ENCODE data around the gene CISD3. TPM values are rescaled to one million over a fixed set of nuclear protein-coding genes. Genes with fewer than 3 reads are reported as not detected.

CISD3 gene
- total and polyA plus RNA-seq, 2 of the 8 experiments (the other 6 are each of a cell fraction or from before 2014, with no cell fraction given) = 9.4 to 11.1 TPM

DNA sequence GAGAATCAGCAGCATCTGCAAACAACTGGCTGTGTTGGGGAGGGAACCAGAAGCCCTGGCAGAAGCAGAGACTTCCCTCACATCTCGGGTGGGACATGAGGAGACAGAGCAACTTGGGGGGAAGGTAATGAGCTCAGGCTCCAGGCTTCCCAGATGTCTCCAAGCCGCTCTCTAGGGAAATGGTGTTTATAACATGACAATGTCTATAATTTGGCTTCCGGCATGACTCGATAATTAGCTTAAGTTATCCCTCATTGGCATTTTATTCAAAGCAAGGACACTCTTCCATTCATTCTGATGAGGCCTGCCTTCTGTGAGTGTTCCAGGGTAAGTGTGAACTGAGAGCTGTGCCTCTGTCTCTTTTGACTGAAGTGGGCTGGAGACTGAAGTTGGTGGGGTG, 39.8 kb upstream of the CISD3 start:
- Histone ChIP-seq H3K79me1 (ENCODE audit: low read depth, low read length) (no peaks in the 10 kb centered on the region), H3K23me2 (ENCODE audit: low read depth, low read length) (no peaks in the 10 kb centered on the region), H3K4me1 (replicated peaks in 1 of 4; ENCODE audit: control insufficient read depth in 3 of 4, insufficient read depth in 4 of 4, low read length in 3 of 4) (no peaks in the 10 kb centered on the region), H3K4me2 (ENCODE audit: insufficient read depth in 1 of 2, low read depth in 2 of 2, low read length in 2 of 2) (no peak overlapping the region), H3K18ac (ENCODE audit: extremely low read depth, low read length) (no peak overlapping the region), H4K91ac (replicated peaks; ENCODE audit: insufficient read length, low read length) (no peak overlapping the region), H2BK20ac (ENCODE audit: low read length) (no peak overlapping the region), H2AFZ (ENCODE audit: low read length) (no peak overlapping the region), H2BK5ac (ENCODE audit: low read depth, low read length) (no peak overlapping the region), H2BK120ac (replicated peaks; ENCODE audit: low read depth, low read length) (no peak overlapping the region), H3K23ac (ENCODE audit: insufficient read length) (no peak overlapping the region), H3K27me3 (replicated peaks in 1 of 4; ENCODE audit: control insufficient read depth in 3 of 4, extremely low read depth in 1 of 4, insufficient read depth in 3 of 4, low read length in 3 of 4) (peaks cover 0 to 11% (median 6%) of the 10 kb centered on the region in 4 experiments; a peak in 2 of 7 replicates), H3K36me3 (ENCODE audit: control insufficient read depth in 2 of 4, insufficient read depth in 4 of 4, low read length in 3 of 4) (no peaks in the 10 kb centered on the region), H4K20me1 (replicated peaks in 1 of 2; ENCODE audit: control insufficient read depth in 1 of 2, insufficient read depth in 2 of 2, low read length in 2 of 2) (no peaks in the 10 kb centered on the region), H3K79me2 (ENCODE audit: control insufficient read depth in 1 of 2, insufficient read depth in 2 of 2, low read length in 2 of 2) (no peaks in the 10 kb centered on the region), H3K9ac (replicated peaks in 1 of 4; ENCODE audit: extremely low read depth in 1 of 4, low read depth in 3 of 4, low read length in 3 of 4) (no peak overlapping the region), H3K9me3 (ENCODE audit: insufficient read depth in 2 of 2, low read depth in 1 of 2, low read length in 1 of 2) (no peaks in the 10 kb centered on the region), H2BK15ac (ENCODE audit: low read length) (no peak overlapping the region), H3K4ac (replicated peaks; ENCODE audit: insufficient read length, low read depth, low read length) (no peak overlapping the region), H4K5ac (ENCODE audit: insufficient read length, low read depth, low read length) (no peak overlapping the region), H3K14ac (ENCODE audit: insufficient read length) (no peak overlapping the region), H2AK5ac (ENCODE audit: low read depth, low read length) (no peak overlapping the region), H3K4me3 (ENCODE audit: extremely low read depth in 1 of 4, insufficient read depth in 2 of 4, low read depth in 3 of 4, low read length in 4 of 4) (no peak overlapping the region), H4K8ac (ENCODE audit: extremely low read depth, insufficient read depth, low read length) (no peak overlapping the region), H3K27ac (ENCODE audit: low read depth, low read length) (no peak overlapping the region), H3K56ac (replicated peaks; ENCODE audit: insufficient read length, low read depth, low read length) (no peak overlapping the region), H2BK12ac (ENCODE audit: low read depth, low read length) (no peak overlapping the region)
- DNase-seq (ENCODE audit: low read depth in 1 of 2, low spot score in 2 of 2) = no peak
- 91% methylated on average over 4 of the region's 4 CpGs; no CpG with 5 or more reads in 1 of the 2 experiments for WGBS, 2 experiments (ENCODE audit: extremely low coverage in 1 of 2, insufficient coverage in 1 of 2, insufficient read length in 1 of 2, insufficient replicate concordance in 2 of 2, low coverage in 1 of 2, low lambda C conversion rate in 2 of 2, missing lambda C conversion rate in 1 of 2)
- ChIA-PET CTCF (ENCODE audit: partially characterized antibody) (interaction anchor here (0.7 to 9.6 kb wide), 11 partner anchors 9 to 71 kb away, joined by 3 to 141 read pairs (median 5); partner anchors contain the start of gene EPOP), POLR2A (ENCODE audit: partially characterized antibody) (interaction anchor here (1.0 to 2.2 kb wide), 3 partner anchors 11 to 18 kb away, joined by 3 to 6 read pairs (median 5); no protein-coding TSS in a partner anchor)
- no peak for FAIRE-seq
- TF ChIP-seq KDM1A (IDR thresholded peaks at IDR 0.05; ENCODE audit: borderline replicate concordance, low read length) (no peak), TBP (IDR thresholded peaks at IDR 0.05; ENCODE audit: low read depth, low read length) (no peak), EP300 (IDR thresholded peaks at IDR 0.05; ENCODE audit: borderline replicate concordance in 1 of 2, low read depth in 2 of 2, low read length in 2 of 2) (no peak), POLR2AphosphoS5 (IDR thresholded peaks at IDR 0.05; ENCODE audit: low read depth, low read length) (no peak), CTBP2 (IDR thresholded peaks at IDR 0.05; ENCODE audit: borderline replicate concordance, insufficient read depth, insufficient read length, low read length) (no peak), GTF2F1 (IDR thresholded peaks at IDR 0.05; ENCODE audit: borderline replicate concordance, low read depth, low read length) (no peak), CEBPB (IDR thresholded peaks at IDR 0.05; ENCODE audit: low read depth, low read length) (no peak), RAD21 (IDR thresholded peaks at IDR 0.05 in 1 of 2, conservative IDR thresholded peaks at IDR 0.05 in 1 of 2; ENCODE audit: low read depth in 2 of 2, low read length in 2 of 2) (no peak)
- TF ChIP-seq, protein P1, sequence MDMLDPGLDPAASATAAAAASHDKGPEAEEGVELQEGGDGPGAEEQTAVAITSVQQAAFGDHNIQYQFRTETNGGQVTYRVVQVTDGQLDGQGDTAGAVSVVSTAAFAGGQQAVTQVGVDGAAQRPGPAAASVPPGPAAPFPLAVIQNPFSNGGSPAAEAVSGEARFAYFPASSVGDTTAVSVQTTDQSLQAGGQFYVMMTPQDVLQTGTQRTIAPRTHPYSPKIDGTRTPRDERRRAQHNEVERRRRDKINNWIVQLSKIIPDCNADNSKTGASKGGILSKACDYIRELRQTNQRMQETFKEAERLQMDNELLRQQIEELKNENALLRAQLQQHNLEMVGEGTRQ (IDR thresholded peaks at IDR 0.05; ENCODE audit: low read length) = no peak
- TF ChIP-seq, protein P2, sequence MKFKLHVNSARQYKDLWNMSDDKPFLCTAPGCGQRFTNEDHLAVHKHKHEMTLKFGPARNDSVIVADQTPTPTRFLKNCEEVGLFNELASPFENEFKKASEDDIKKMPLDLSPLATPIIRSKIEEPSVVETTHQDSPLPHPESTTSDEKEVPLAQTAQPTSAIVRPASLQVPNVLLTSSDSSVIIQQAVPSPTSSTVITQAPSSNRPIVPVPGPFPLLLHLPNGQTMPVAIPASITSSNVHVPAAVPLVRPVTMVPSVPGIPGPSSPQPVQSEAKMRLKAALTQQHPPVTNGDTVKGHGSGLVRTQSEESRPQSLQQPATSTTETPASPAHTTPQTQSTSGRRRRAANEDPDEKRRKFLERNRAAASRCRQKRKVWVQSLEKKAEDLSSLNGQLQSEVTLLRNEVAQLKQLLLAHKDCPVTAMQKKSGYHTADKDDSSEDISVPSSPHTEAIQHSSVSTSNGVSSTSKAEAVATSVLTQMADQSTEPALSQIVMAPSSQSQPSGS (IDR thresholded peaks at IDR 0.05; ENCODE audit: low read length) = no peak

All from H1 (cell line).